HCT116 (cell line): ENCODE results near the gene LSP1. TPM values are rescaled to one million over a fixed set of nuclear protein-coding genes. Genes with fewer than 3 reads are reported as not detected.

ENCODE experiments used
- ATAC-seq: fragments of 200-7000 bp; cut with Tn5 transposase; 2 replicates; pipeline ENCODE4 v1.9.1; 2020; ENCODE audit warnings: mild to moderate bottlenecking, moderate library complexity
- BruUV-seq: library from RNA; stranded (reverse); fragments of 400-500 nt; replicated peaks from 2 replicates; lab custom pipeline; 2021; lab: Mats Ljungman, UMichigan
- CTCF ChIA-PET: fragments of 300-600 bp; sonication (Branson Sonifier 250); formaldehyde crosslinking; loops from one replicate; lab custom pipeline; 2021; ENCODE audit warnings: antibody characterized with exemption; lab: Charles Lee
- POLR2A ChIA-PET: fragments of 300-600, 350-600 bp; sonication (Branson Sonifier 250); formaldehyde crosslinking; loops from one replicate; lab custom pipeline; 2021; ENCODE audit warnings: antibody characterized with exemption; lab: Charles Lee
- RAD21 ChIA-PET, 2 experiments: fragments of 300-600 bp; sonication (Branson Sonifier 250); formaldehyde crosslinking; loops; one replicate each; lab custom pipeline; 2023; ENCODE audit warnings: low total read pairs in 2 of 2; ENCODE audit not compliant: uncharacterized antibody in 2 of 2, unreplicated experiment in 2 of 2, low non-redundant PET in 1 of 2; lab: Charles Lee
- DNase-seq: peaks from one replicate; pipeline ENCODE4 v3.0.0-alpha.2; 2010; ENCODE audit warnings: low read depth, low spot score
- H2AFZ ChIP-seq: fragments of 200-600 bp; shearing (Covaris generic), sonication (generic); 2 replicates; pipeline ENCODE4 v1.6.1; 2017; ENCODE audit warnings: low read depth, mixed run types, mixed read lengths, antibody characterized with exemption, low read length; ENCODE audit not compliant: poor library complexity, severe bottlenecking
- H3K27ac ChIP-seq: 2 replicates; pipeline ENCODE4 v1.5.1; 2012; ENCODE audit warnings: low read depth, low read length
- H3K27me3 ChIP-seq: fragments of 200-600 bp; sonication (generic); 2 replicates; pipeline ENCODE4 v1.6.1; 2016; ENCODE audit warnings: mixed run types, low read length, mixed read lengths; ENCODE audit not compliant: insufficient read depth
- H3K36me3 ChIP-seq, 2 experiments: fragments of 200-500 bp in 1 of 2; fragments of 200-600 bp in 1 of 2; sonication (Bioruptor generic) in 1 of 2; sonication (generic) in 1 of 2; 2 replicates each; pipeline versions ENCODE4 v1.5.1 to v1.6.1; 2014 to 2016; ENCODE audit warnings: low read length in 2 of 2, inconsistent platforms in 1 of 2, mixed read lengths in 1 of 2, mixed run types in 1 of 2; ENCODE audit not compliant: insufficient read depth in 2 of 2, control insufficient read depth in 1 of 2
- H3K4me1 ChIP-seq, 2 experiments: fragments of 200-600 bp in 1 of 2; sonication (generic) in 1 of 2; 2 replicates each; pipeline versions ENCODE4 v1.5.1 to v1.6.1; 2012 to 2017; ENCODE audit warnings: low read length in 2 of 2, inconsistent platforms in 1 of 2, mild to moderate bottlenecking in 1 of 2, mixed read lengths in 1 of 2, mixed run types in 1 of 2, moderate library complexity in 1 of 2; ENCODE audit not compliant: insufficient read depth in 2 of 2, control insufficient read depth in 1 of 2
- H3K4me2 ChIP-seq: fragments of 200-600 bp; sonication (generic); 2 replicates; pipeline ENCODE4 v1.6.1; 2017; ENCODE audit warnings: mixed run types, low read length, mixed read lengths
- H3K4me3 ChIP-seq, 2 experiments: fragments of 200-600 bp in 1 of 2; sonication (generic) in 1 of 2; replicated peaks in 1 of 2; 2 replicates each; pipeline ENCODE4 v1.5.1; 2011 to 2016; ENCODE audit warnings: low read length in 2 of 2, control low read depth in 1 of 2, low read depth in 1 of 2, mild to moderate bottlenecking in 1 of 2, mixed read lengths in 1 of 2, mixed run types in 1 of 2
- H3K79me2 ChIP-seq: fragments of 200-600 bp; sonication (generic); 2 replicates; pipeline ENCODE4 v1.6.1; 2017; ENCODE audit warnings: mild to moderate bottlenecking, mixed run types, low read length, moderate library complexity, mixed read lengths; ENCODE audit not compliant: insufficient read depth
- H3K9ac ChIP-seq: fragments of 200-600 bp; sonication (generic); 2 replicates; pipeline ENCODE4 v1.6.1; 2016; ENCODE audit warnings: low read length, mixed read lengths
- H3K9me2 ChIP-seq: fragments of 200-600 bp; sonication (generic), shearing (Covaris generic); 2 replicates; pipeline ENCODE4 v1.6.1; 2017; ENCODE audit warnings: mixed run types, mild to moderate bottlenecking, moderate library complexity; ENCODE audit not compliant: insufficient read depth
- H3K9me3 ChIP-seq, 2 experiments: fragments of 200-500 bp in 1 of 2; fragments of 200-600 bp in 1 of 2; sonication (Bioruptor generic) in 1 of 2; sonication (generic) in 1 of 2; 2 replicates each; pipeline ENCODE4 v1.6.1; 2014 to 2017; ENCODE audit warnings: low read length in 2 of 2, mixed read lengths in 2 of 2, inconsistent platforms in 1 of 2, low read depth in 1 of 2, mild to moderate bottlenecking in 1 of 2, mixed run types in 1 of 2, moderate library complexity in 1 of 2; ENCODE audit not compliant: control insufficient read depth in 1 of 2, insufficient read depth in 1 of 2
- H4K20me1 ChIP-seq: fragments of 200-600 bp; sonication (generic), shearing (Covaris generic); 2 replicates; pipeline ENCODE4 v1.6.1; 2017; ENCODE audit warnings: mixed run types, mild to moderate bottlenecking, moderate library complexity; ENCODE audit not compliant: insufficient read depth
- EGR1 ChIP-seq: IDR thresholded peaks from 2 replicates; pipeline ENCODE4 v1.6.1; 2012; ENCODE audit warnings: low read depth
- EZH2 ChIP-seq: fragments of 200-600 bp; sonication (generic); IDR thresholded peaks from 2 replicates; pipeline ENCODE4 v1.6.1; 2017; ENCODE audit warnings: antibody characterized with exemption, mixed run types
- JUND ChIP-seq: IDR thresholded peaks from 2 replicates; pipeline ENCODE4 v1.6.1; 2012
- POLR2AphosphoS5 ChIP-seq: IDR thresholded peaks from 2 replicates; pipeline ENCODE4 v1.6.1; 2011; ENCODE audit warnings: mild to moderate bottlenecking, low read depth, low read length, moderate library complexity
- RAD21 ChIP-seq: IDR thresholded peaks from 2 replicates; pipeline ENCODE4 v1.6.1; 2012; ENCODE audit warnings: low read depth, mild to moderate bottlenecking
- SP1 ChIP-seq: IDR thresholded peaks from 2 replicates; pipeline ENCODE4 v1.6.1; 2012; ENCODE audit warnings: low read depth
- SRF ChIP-seq: IDR thresholded peaks from 2 replicates; pipeline ENCODE4 v1.6.1; 2012; ENCODE audit warnings: low read depth
- TCF7L2 ChIP-seq: IDR thresholded peaks from 2 replicates; pipeline ENCODE4 v1.7.0; 2011; ENCODE audit warnings: borderline replicate concordance, inconsistent platforms; ENCODE audit not compliant: insufficient read depth, insufficient read length; ENCODE audit errors: extremely low read depth
- ZNF274 ChIP-seq: fragments of 200-500 bp; sonication (Bioruptor generic); IDR thresholded peaks from 2 replicates; pipeline ENCODE4 v1.6.1; 2014; ENCODE audit warnings: mild to moderate bottlenecking, low read depth, low read length, inconsistent platforms
- intact Hi-C: fragments of 100-400 bp; cut with micrococcal nuclease; formaldehyde crosslinking; loops from 2 replicates; pipeline ENCODE4 v1.10.0; 2022
- total RNA-seq: library from RNA; stranded (reverse); gene quantifications from one replicate; pipeline ENCODE4 v1.2.1, GENCODE V29; 2021; ENCODE audit not compliant: unreplicated experiment
- TF ChIP-seq, protein P1 (sequence below): IDR thresholded peaks from 2 replicates; pipeline ENCODE4 v1.6.1; 2012; ENCODE audit warnings: low read depth
- TF ChIP-seq, protein P2 (sequence below), 3 experiments: fragments of 200-600 bp in 1 of 3; sonication (generic) in 1 of 3; IDR thresholded peaks in 2 of 3; conservative IDR thresholded peaks in 1 of 3; 2 replicates each; pipeline ENCODE4 v1.5.1; 2012 to 2017; ENCODE audit warnings: low read depth in 2 of 3, low read length in 2 of 3, antibody characterized with exemption in 1 of 3, borderline replicate concordance in 1 of 3, control low read depth in 1 of 3, mild to moderate bottlenecking in 1 of 3, mixed read lengths in 1 of 3, mixed run types in 1 of 3, moderate library complexity in 1 of 3; ENCODE audit not compliant: insufficient read depth in 1 of 3

Gene LSP1
- total RNA-seq, 1 experiment from 2014 or later, result 1.3 TPM

DNA sequence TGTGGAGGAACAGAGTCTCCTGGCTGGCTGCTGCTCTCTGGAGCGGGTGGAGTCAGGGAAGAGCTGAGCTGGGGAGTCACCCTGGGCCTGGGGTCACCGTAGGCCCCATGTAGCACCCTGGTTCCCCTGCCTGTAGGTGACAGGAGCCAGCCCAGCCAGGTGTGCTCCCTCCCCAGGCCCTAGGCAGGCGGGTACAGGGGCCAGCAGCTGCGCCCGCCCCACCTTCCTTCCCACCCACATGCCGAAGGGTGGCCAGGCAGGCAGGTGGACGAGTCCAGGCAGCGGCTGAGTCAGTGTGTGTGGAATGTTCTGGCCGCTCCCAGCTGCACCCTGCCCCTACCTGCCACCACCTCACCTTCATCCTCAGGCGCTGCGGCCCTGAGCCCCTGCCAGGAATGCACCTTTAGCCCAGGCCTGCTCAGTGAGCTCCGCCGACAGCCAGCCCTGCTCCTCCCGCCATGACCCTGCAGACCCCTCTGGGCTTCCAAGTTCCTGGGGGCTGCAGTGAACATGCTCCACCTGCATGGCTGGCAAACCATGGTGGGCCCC lies 18.7 kb upstream of the LSP1 start:
- peak; percentile 81 for ATAC-seq
- H3K9ac ChIP-seq, result peak overlapping the region; percentile 57
- no TSS peak for BruUV-seq
- H3K9me3 ChIP-seq, result no peaks in the 10 kb centered on the region
- RAD21 ChIA-PET, result interaction anchor here (0.7 to 3.1 kb wide), 10 partner anchors 9 to 322 kb away, joined by 3 to 63 read pairs (median 6); no protein-coding TSS in a partner anchor
- TF ChIP-seq SP1, result no peak
- TF ChIP-seq POLR2AphosphoS5, result peak; percentile 65
- H3K9me2 ChIP-seq, result no peaks in the 10 kb centered on the region
- intact Hi-C loops, result no loop called here
- H3K4me3 ChIP-seq, result peak overlapping the region in 1 of 2 experiments; percentile 37; a peak in 1 of 4 replicates
- no peaks in the 10 kb centered on the region for H3K36me3 ChIP-seq
- peaks cover 39 to 64% of the 10 kb centered on the region in 2 experiments for H3K4me1 ChIP-seq
- CTCF ChIA-PET, result interaction anchor here (0.7 to 5.0 kb wide), 15 partner anchors 9 to 323 kb away, joined by 3 to 259 read pairs (median 7); partner anchors contain the start of gene KRTAP5-6
- H4K20me1 ChIP-seq, result no peaks in the 10 kb centered on the region
- POLR2A ChIA-PET, result interaction anchor here (0.8 to 2.3 kb wide), 4 partner anchors 128 to 316 kb away, joined by 3 to 26 read pairs (median 4); no protein-coding TSS in a partner anchor
- no peaks in the 10 kb centered on the region for H3K27me3 ChIP-seq
- peak overlapping the region; percentile 85 for H3K4me2 ChIP-seq
- peak; percentile 74 for DNase-seq
- peak overlapping the region; percentile 70 for H3K27ac ChIP-seq
- H3K79me2 ChIP-seq, result no peaks in the 10 kb centered on the region
- no peak overlapping the region for H2AFZ ChIP-seq

DNA sequence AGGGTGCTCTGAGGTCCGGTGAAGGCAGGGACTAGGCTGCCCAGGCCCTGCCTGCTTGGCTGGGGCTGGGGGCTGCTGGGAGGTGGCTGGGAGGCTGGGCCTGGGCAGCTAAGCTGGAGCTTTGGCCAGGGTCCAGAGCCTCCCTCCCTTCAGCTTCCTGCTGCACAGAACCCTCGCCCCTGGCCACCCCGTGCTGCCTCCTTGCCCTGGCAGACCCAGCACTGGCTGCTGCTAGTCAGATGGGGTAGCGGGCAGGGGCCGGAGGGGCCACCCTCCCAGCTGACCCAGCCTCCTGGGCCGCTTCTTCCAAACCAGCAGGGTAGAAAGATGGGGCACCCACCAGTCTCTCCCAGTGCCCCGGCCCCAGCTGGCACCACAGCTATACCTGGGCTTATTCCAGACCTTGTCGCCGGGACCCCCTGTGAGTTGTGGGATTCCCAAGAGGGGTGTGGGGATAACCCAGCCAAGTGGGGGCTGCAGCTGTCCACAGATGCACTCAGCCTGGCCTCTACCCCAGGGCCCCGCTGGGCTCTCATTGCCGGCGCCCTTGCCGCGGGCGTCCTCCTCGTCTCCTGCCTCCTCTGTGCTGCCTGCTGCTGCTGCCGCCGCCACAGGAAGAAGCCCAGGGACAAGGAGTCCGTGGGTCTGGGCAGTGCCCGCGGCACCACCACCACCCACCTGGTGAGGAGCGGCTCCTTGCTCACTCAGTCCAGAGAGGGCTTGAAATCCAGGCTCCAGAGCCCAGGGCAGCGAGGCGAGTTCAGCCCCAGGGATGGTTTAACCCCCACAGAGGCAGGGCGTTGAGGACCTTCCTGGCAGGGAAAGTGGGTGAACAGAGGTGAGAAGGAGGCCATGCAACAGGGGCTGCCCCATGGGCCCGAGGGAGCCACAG lies 17.9 kb upstream of the LSP1 start, which contains the start of gene SYT8:
SYT8 (plus strand) TSS at position 212 of the 892 bp plus-strand sequence; CDS start at position 328, 116 bp downstream.
- Histone ChIP-seq H3K9me2 (no peaks in the 10 kb centered on the region), H3K4me3 (peak within 1 kb of the TSS in 1 of 2 experiments; percentile 37; a peak in 1 of 4 replicates), H3K27me3 (no peaks in the 10 kb centered on the region), H3K36me3 (no peaks in the 10 kb centered on the region), H2AFZ (no peak within 1 kb of the TSS), H3K4me2 (peak within 1 kb of the TSS; percentile 85), H4K20me1 (no peaks in the 10 kb centered on the region), H3K27ac (peak within 1 kb of the TSS; percentile 70), H3K9me3 (no peaks in the 10 kb centered on the region), H3K9ac (peak within 1 kb of the TSS; percentile 57), H3K4me1 (peaks cover 35 to 55% of the 10 kb centered on the region in 2 experiments), H3K79me2 (no peaks in the 10 kb centered on the region)
- no TSS peak for BruUV-seq
- ChIA-PET POLR2A (interaction anchor here (0.6 to 0.8 kb wide), 3 partner anchors 123 to 315 kb away, joined by 3 to 4 read pairs (median 3); no protein-coding TSS in a partner anchor), RAD21 (interaction anchor here (0.7 to 3.1 kb wide), 7 partner anchors 10 to 321 kb away, joined by 3 to 63 read pairs (median 5); no protein-coding TSS in a partner anchor), CTCF (interaction anchor here (0.7 to 5.0 kb wide), 12 partner anchors 10 to 322 kb away, joined by 3 to 259 read pairs (median 9); partner anchors contain the start of gene KRTAP5-6)
- peak; percentile 3; the same call in 1 of the 2 replicates for ATAC-seq
- DNase-seq, result no peak
- intact Hi-C loops, result no loop called here
- TF ChIP-seq, protein P1, sequence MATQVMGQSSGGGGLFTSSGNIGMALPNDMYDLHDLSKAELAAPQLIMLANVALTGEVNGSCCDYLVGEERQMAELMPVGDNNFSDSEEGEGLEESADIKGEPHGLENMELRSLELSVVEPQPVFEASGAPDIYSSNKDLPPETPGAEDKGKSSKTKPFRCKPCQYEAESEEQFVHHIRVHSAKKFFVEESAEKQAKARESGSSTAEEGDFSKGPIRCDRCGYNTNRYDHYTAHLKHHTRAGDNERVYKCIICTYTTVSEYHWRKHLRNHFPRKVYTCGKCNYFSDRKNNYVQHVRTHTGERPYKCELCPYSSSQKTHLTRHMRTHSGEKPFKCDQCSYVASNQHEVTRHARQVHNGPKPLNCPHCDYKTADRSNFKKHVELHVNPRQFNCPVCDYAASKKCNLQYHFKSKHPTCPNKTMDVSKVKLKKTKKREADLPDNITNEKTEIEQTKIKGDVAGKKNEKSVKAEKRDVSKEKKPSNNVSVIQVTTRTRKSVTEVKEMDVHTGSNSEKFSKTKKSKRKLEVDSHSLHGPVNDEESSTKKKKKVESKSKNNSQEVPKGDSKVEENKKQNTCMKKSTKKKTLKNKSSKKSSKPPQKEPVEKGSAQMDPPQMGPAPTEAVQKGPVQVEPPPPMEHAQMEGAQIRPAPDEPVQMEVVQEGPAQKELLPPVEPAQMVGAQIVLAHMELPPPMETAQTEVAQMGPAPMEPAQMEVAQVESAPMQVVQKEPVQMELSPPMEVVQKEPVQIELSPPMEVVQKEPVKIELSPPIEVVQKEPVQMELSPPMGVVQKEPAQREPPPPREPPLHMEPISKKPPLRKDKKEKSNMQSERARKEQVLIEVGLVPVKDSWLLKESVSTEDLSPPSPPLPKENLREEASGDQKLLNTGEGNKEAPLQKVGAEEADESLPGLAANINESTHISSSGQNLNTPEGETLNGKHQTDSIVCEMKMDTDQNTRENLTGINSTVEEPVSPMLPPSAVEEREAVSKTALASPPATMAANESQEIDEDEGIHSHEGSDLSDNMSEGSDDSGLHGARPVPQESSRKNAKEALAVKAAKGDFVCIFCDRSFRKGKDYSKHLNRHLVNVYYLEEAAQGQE, result no peak
- TF ChIP-seq SRF (no peak), EZH2 (no peak), ZNF274 (no peak), RAD21 (no peak), JUND (no peak), EGR1 (no peak), TCF7L2 (no peak)
- TF ChIP-seq, protein P2, sequence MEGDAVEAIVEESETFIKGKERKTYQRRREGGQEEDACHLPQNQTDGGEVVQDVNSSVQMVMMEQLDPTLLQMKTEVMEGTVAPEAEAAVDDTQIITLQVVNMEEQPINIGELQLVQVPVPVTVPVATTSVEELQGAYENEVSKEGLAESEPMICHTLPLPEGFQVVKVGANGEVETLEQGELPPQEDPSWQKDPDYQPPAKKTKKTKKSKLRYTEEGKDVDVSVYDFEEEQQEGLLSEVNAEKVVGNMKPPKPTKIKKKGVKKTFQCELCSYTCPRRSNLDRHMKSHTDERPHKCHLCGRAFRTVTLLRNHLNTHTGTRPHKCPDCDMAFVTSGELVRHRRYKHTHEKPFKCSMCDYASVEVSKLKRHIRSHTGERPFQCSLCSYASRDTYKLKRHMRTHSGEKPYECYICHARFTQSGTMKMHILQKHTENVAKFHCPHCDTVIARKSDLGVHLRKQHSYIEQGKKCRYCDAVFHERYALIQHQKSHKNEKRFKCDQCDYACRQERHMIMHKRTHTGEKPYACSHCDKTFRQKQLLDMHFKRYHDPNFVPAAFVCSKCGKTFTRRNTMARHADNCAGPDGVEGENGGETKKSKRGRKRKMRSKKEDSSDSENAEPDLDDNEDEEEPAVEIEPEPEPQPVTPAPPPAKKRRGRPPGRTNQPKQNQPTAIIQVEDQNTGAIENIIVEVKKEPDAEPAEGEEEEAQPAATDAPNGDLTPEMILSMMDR (IDR thresholded peaks at IDR 0.05 in 2 of 3, conservative IDR thresholded peaks at IDR 0.05 in 1 of 3; ENCODE audit: borderline replicate concordance in 1 of 3, insufficient read depth in 1 of 3, low read depth in 2 of 3, low read length in 2 of 3), result no peak
